PFSK-1 (cell line): ENCODE measurements around the gene FBXW4.

ENCODE experiments used
- POLR2AphosphoS5 ChIP-seq: IDR thresholded peaks from 2 replicates; pipeline ENCODE4 v1.6.1; 2012; ENCODE audit warnings: low read depth, mild to moderate bottlenecking, control low read depth, low read length, moderate library complexity
- SIN3A ChIP-seq: IDR thresholded peaks from 2 replicates; pipeline ENCODE4 v1.6.1; 2012; ENCODE audit warnings: mild to moderate bottlenecking, low read length, moderate library complexity, borderline replicate concordance; ENCODE audit not compliant: insufficient read depth
- TAF1 ChIP-seq: IDR thresholded peaks from 2 replicates; pipeline ENCODE4 v1.6.1; 2012; ENCODE audit warnings: low read length, control low read depth, borderline replicate concordance; ENCODE audit not compliant: insufficient read depth

GRCh38 chr10:101573885-101574753 lies 120.9 kb downstream of the FBXW4 start:
- TF ChIP-seq POLR2AphosphoS5 (no peak), TAF1 (no peak), SIN3A (no peak)
